ENCODE data around the gene GMDS. TPM values are rescaled to one million over a fixed set of nuclear protein-coding genes. Genes with fewer than 3 reads are reported as not detected.

The GMDS gene
- total and polyA plus RNA-seq, 2 of the 4 experiments (the other 2 are of a cell fraction): 7.3 to 21.9 TPM

DNA sequence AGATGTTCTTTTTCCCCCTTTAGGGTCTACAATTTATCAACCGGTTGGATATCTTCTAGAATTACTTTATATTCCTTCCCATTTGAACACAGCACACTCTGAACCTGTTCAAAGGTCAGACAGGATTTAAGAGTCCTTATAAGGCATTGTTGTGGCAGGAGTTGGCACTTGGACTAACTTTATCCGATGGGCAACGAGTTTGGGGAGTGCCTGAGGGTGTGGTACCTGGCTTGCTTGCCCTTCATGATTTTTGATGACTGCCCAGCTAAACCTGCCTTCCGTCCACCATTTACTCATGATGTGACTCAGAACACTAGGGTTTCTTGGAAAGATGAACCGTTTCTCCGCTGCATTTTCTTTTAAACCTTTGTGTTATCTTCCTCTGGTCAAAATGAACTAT is 350.5 kb downstream of the GMDS start:
- DNase-seq (no peak), ATAC-seq (ENCODE audit: low read depth) (no peak)
- no peak for TF ChIP-seq CHD1 (IDR thresholded peaks at IDR 0.05; ENCODE audit: low read depth, low read length)
- TF ChIP-seq RAD21 (IDR thresholded peaks at IDR 0.05; ENCODE audit: low read length): no peak
- no peak for TF ChIP-seq MAZ (IDR thresholded peaks at IDR 0.05; ENCODE audit: borderline replicate concordance, low read depth, low read length)
- TF ChIP-seq MAFK (IDR thresholded peaks at IDR 0.05; ENCODE audit: low read depth, low read length): no peak
- TF ChIP-seq RCOR1 (IDR thresholded peaks at IDR 0.05; ENCODE audit: insufficient replicate concordance, low read length): no peak
- no peak for TF ChIP-seq POLR2A (IDR thresholded peaks at IDR 0.05; ENCODE audit: low read depth, low read length)
- no peak for TF ChIP-seq SMC3 (IDR thresholded peaks at IDR 0.05; ENCODE audit: low read depth, low read length)
- TF ChIP-seq CEBPB (IDR thresholded peaks at IDR 0.05; ENCODE audit: low read depth, low read length): no peak
- H2AK9ac ChIP-seq (replicated peaks; ENCODE audit: low read depth, low read length, poor library complexity): no peak overlapping the region
- BruUV-seq (replicated peaks): no TSS peak
- dilution Hi-C loops (cut with HindIII; ENCODE audit: low sequenced_read_pairs, unreplicated experiment): no loop called here
- H3K9ac ChIP-seq (ENCODE audit: low read depth, low read length): no peak overlapping the region
- no peak overlapping the region; the same call in 1 of the 2 replicates for H3K14ac ChIP-seq (replicated peaks; ENCODE audit: low read depth, low read length)
- H2AFZ ChIP-seq (replicated peaks; ENCODE audit: low read length, poor library complexity): peak overlapping the region; percentile 26
- H4K91ac ChIP-seq (ENCODE audit: insufficient read depth, low read depth, low read length): no peak overlapping the region
- 0 out of 4 replicates have a peak, but pooled peaks cover 0 to 3% of the 10 kb centered on the region in 2 experiments for H3K79me1 ChIP-seq (ENCODE audit: low read depth in 1 of 2, low read length in 2 of 2)
- H2AK5ac ChIP-seq (ENCODE audit: low read depth, low read length): 0 out of 2 replicates have a peak overlapping the region, but pooled peaks have one; percentile 29
- no peak overlapping the region for H3K4me3 ChIP-seq (ENCODE audit: insufficient read depth, low read depth, low read length)
- no peaks in the 10 kb centered on the region for H3K9me3 ChIP-seq (ENCODE audit: control insufficient read depth, insufficient read depth, low read length)
- POLR2A ChIA-PET (ENCODE audit: unreplicated experiment): no interaction called here
- H2BK5ac ChIP-seq (ENCODE audit: low read depth, low read length, poor library complexity, severe bottlenecking): no peak overlapping the region
- no peak overlapping the region for H3K4me2 ChIP-seq (ENCODE audit: low read depth, low read length)
- peaks cover 3% of the 10 kb centered on the region for H3K4me1 ChIP-seq (ENCODE audit: control insufficient read depth, insufficient read depth, low read length)
- intact Hi-C loops (cut with micrococcal nuclease): no loop called here
- no peak overlapping the region for H3K56ac ChIP-seq (ENCODE audit: extremely low read depth, insufficient read depth, low read length)
- no peak overlapping the region for H3K23ac ChIP-seq (ENCODE audit: low read depth, low read length)
- H2BK15ac ChIP-seq (ENCODE audit: low read depth, low read length): no peak overlapping the region
- H4K5ac ChIP-seq (ENCODE audit: low read depth, low read length): no peak overlapping the region
- peaks cover 2% of the 10 kb centered on the region; the same call in 1 of the 2 replicates for H3K9me1 ChIP-seq (ENCODE audit: insufficient read depth, low read length)
- CTCF ChIA-PET: no interaction called here
- no peak overlapping the region for H4K8ac ChIP-seq (ENCODE audit: low read depth in 2 of 2, low read length in 2 of 2)
- H3K27me3 ChIP-seq (ENCODE audit: control insufficient read depth, insufficient read depth, low read length): no peaks in the 10 kb centered on the region
- WGBS, 2 experiments (ENCODE audit: extremely low coverage in 2 of 2, insufficient read length in 1 of 2): no CpG with 5 or more reads among the region's 6 CpGs
- no peak overlapping the region for H2BK120ac ChIP-seq (ENCODE audit: low read depth, low read length)
- H3K36me3 ChIP-seq (ENCODE audit: control insufficient read depth, insufficient read depth, low read length): no peaks in the 10 kb centered on the region
- no peaks in the 10 kb centered on the region for H4K20me1 ChIP-seq (ENCODE audit: insufficient read depth, low read length)
- no peak overlapping the region for H3K18ac ChIP-seq (ENCODE audit: low read depth, low read length)
- no peak overlapping the region for H3K27ac ChIP-seq (ENCODE audit: insufficient read depth, low read length)
- H3K4ac ChIP-seq (ENCODE audit: low read depth, low read length): no peak overlapping the region
- H2BK20ac ChIP-seq (ENCODE audit: low read depth, low read length): no peak overlapping the region
- in situ Hi-C loops (cut with MboI; ENCODE audit: low sequenced_read_pairs): no loop called here
